ENCODE measurements around the gene RAET1G. TPM values are rescaled to one million over a fixed set of nuclear protein-coding genes. Genes with fewer than 3 reads are reported as not detected.

Gene RAET1G
- polyA plus RNA-seq, 1 experiment = 3.0 TPM

- POLR2A ChIA-PET = no interaction called here
- Histone ChIP-seq H3K4me3 (ENCODE audit: low read depth, low read length) (peak overlapping the region; percentile 64), H3K27me3 (ENCODE audit: control insufficient read depth, insufficient read depth, low read length) (peaks cover 48% of the 10 kb centered on the region), H3K27ac (ENCODE audit: low read depth, low read length) (no peak overlapping the region), H3K9me3 (ENCODE audit: control insufficient read depth, insufficient read depth, low read length) (no peaks in the 10 kb centered on the region; the same call in 1 of the 2 replicates)
- CTCF ChIA-PET = no interaction called here
- no peak for TF ChIP-seq CTCF (IDR thresholded peaks at IDR 0.05; ENCODE audit: low read depth, low read length)
- DNase-seq (ENCODE audit: low read depth, low spot score) = no peak
These were observed 42.5 kb upstream of the RAET1G start for GRCh38 chr6:149965194-149966020.

GRCh38 chr6:149964308-149965193 lies 41.6 kb upstream of the RAET1G start:
- no peaks in the 10 kb centered on the region; the same call in 1 of the 2 replicates for H3K9me3 ChIP-seq (ENCODE audit: control insufficient read depth, insufficient read depth, low read length)
- H3K27me3 ChIP-seq (ENCODE audit: control insufficient read depth, insufficient read depth, low read length) = peaks cover 40% of the 10 kb centered on the region
- TF ChIP-seq CTCF (IDR thresholded peaks at IDR 0.05; ENCODE audit: low read depth, low read length) = no peak
- POLR2A ChIA-PET = no interaction called here
- CTCF ChIA-PET = interaction anchor here (1.0 kb wide), 1 partner anchor 9 kb away, joined by 3 read pairs; no protein-coding TSS in a partner anchor
- H3K4me3 ChIP-seq (ENCODE audit: low read depth, low read length) = peak overlapping the region; percentile 64
- no peak overlapping the region for H3K27ac ChIP-seq (ENCODE audit: low read depth, low read length)
- no peak for DNase-seq (ENCODE audit: low read depth, low spot score)

GRCh38 chr6:149963462-149964307 lies 40.8 kb upstream of the RAET1G start, which contains the start of gene ULBP1:
ULBP1 (plus strand) TSS chr6:149963943; CDS start chr6:149964050, 107 bp downstream.
- ChIA-PET CTCF (interaction anchor here (1.0 kb wide), 1 partner anchor 10 kb away, joined by 3 read pairs; no protein-coding TSS in a partner anchor), POLR2A (no interaction called here)
- peak within 1 kb of the TSS; percentile 57 for H3K27ac ChIP-seq (ENCODE audit: low read depth, low read length)
- peaks cover 43% of the 10 kb centered on the region for H3K27me3 ChIP-seq (ENCODE audit: control insufficient read depth, insufficient read depth, low read length)
- no peaks in the 10 kb centered on the region; the same call in 1 of the 2 replicates for H3K9me3 ChIP-seq (ENCODE audit: control insufficient read depth, insufficient read depth, low read length)
- H3K4me3 ChIP-seq (ENCODE audit: low read depth, low read length) = peak within 1 kb of the TSS; percentile 64
- peak; percentile 66 for DNase-seq (ENCODE audit: low read depth, low spot score)
- TF ChIP-seq CTCF (IDR thresholded peaks at IDR 0.05; ENCODE audit: low read depth, low read length) = no peak; the same call in 1 of the 2 replicates

GRCh38 chr6:149963212-149963461 lies 40.2 kb upstream of the RAET1G start:
- H3K27ac ChIP-seq (ENCODE audit: low read depth, low read length) = no peak overlapping the region
- TF ChIP-seq CTCF (IDR thresholded peaks at IDR 0.05; ENCODE audit: low read depth, low read length) = no peak
- CTCF ChIA-PET = no interaction called here
- peak overlapping the region; percentile 64 for H3K4me3 ChIP-seq (ENCODE audit: low read depth, low read length)
- POLR2A ChIA-PET = no interaction called here
- H3K9me3 ChIP-seq (ENCODE audit: control insufficient read depth, insufficient read depth, low read length) = no peaks in the 10 kb centered on the region; the same call in 1 of the 2 replicates
- no peak for DNase-seq (ENCODE audit: low read depth, low spot score)
- peaks cover 41% of the 10 kb centered on the region for H3K27me3 ChIP-seq (ENCODE audit: control insufficient read depth, insufficient read depth, low read length)
